ENCODE measurements around the gene SEMA3F.

SEMA3F gene

DNA sequence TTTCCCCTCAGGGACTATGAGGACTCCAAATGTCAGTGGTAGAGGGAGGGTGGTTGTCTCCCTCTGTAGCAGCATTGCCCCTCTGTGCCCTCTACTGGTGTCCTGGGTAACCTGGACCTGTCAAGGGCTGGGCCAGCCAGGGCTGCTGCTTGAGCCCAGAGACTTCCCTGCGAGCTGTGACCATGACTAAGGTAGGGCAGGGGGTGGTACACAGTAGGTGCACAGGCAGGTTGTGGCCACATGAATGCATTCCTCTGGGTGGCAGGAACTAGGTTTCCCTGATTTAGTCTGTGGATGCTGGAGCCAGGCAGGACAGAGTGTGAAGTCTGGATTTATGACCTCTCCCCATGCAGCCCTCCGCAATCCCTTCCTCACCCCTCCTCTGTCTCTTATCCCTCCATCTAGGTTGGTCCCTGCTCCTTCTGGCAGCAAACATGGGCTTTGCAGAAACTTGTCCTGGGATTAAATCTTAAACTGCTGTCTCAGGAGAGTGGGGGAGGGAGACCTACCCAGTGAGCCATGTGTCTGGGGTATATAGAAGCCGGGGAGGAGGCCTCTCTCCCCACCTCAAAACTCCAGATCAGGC, 8.7 kb upstream of the SEMA3F start:
- no peak for DNase-seq (ENCODE audit: extremely low spot score)
- CTCF ChIA-PET, result no interaction called here
- POLR2A ChIA-PET, result no interaction called here
- TF ChIP-seq HDGF (IDR thresholded peaks at IDR 0.05; ENCODE audit: borderline replicate concordance), result no peak
- TF ChIP-seq, protein P1, sequence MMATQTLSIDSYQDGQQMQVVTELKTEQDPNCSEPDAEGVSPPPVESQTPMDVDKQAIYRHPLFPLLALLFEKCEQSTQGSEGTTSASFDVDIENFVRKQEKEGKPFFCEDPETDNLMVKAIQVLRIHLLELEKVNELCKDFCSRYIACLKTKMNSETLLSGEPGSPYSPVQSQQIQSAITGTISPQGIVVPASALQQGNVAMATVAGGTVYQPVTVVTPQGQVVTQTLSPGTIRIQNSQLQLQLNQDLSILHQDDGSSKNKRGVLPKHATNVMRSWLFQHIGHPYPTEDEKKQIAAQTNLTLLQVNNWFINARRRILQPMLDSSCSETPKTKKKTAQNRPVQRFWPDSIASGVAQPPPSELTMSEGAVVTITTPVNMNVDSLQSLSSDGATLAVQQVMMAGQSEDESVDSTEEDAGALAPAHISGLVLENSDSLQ (IDR thresholded peaks at IDR 0.05), result no peak
- no peak for TF ChIP-seq L3MBTL2 (conservative IDR thresholded peaks at IDR 0.05)
- TF ChIP-seq ARNT (IDR thresholded peaks at IDR 0.05), result no peak
- TF ChIP-seq BHLHE40 (IDR thresholded peaks at IDR 0.05; ENCODE audit: borderline replicate concordance), result no peak
- no peak for TF ChIP-seq CTBP1 (IDR thresholded peaks at IDR 0.05; ENCODE audit: borderline replicate concordance)
- TF ChIP-seq ZNF384 (IDR thresholded peaks at IDR 0.05), result no peak
- TF ChIP-seq ELF4 (IDR thresholded peaks at IDR 0.05), result no peak
- TF ChIP-seq TARDBP (IDR thresholded peaks at IDR 0.05), result no peak
- no peak for TF ChIP-seq LEF1 (IDR thresholded peaks at IDR 0.05; ENCODE audit: borderline replicate concordance)
- no peak for TF ChIP-seq NFRKB (IDR thresholded peaks at IDR 0.05)
- no peak for TF ChIP-seq FOXA1 (IDR thresholded peaks at IDR 0.05)

DNA sequence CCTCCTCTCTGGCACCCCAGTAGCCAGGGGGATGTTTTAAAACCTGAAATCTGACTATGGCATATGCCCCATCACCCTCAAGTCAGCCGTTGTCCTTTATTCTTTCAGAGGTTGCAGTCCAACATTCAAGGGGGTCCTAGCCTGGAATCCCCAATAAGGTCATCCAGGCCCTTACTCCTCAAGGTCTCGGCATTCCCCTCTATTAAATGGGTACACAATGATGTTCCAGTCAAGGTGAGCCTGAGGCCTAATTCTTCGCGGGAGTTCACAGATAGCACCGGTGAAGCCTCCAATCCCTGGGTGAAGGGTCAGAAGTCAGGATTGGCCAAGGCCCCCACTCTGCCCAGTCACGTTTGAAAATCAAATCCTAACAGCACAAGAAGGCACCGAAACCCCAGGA, 8.1 kb upstream of the SEMA3F start:
- POLR2A ChIA-PET, result interaction anchor here (1.5 kb wide), 1 partner anchor 24 kb away, joined by 3 read pairs; no protein-coding TSS in a partner anchor
- no peak for TF ChIP-seq HDGF (IDR thresholded peaks at IDR 0.05; ENCODE audit: borderline replicate concordance)
- TF ChIP-seq ARNT (IDR thresholded peaks at IDR 0.05), result no peak
- TF ChIP-seq TARDBP (IDR thresholded peaks at IDR 0.05), result no peak
- TF ChIP-seq CTBP1 (IDR thresholded peaks at IDR 0.05; ENCODE audit: borderline replicate concordance), result no peak
- no peak for TF ChIP-seq FOXA1 (IDR thresholded peaks at IDR 0.05)
- no peak for TF ChIP-seq FOXK2 (IDR thresholded peaks at IDR 0.05)
- TF ChIP-seq, protein P1 (IDR thresholded peaks at IDR 0.05), result no peak
- TF ChIP-seq SUZ12 (IDR thresholded peaks at IDR 0.05), result no peak
- TF ChIP-seq ELF4 (IDR thresholded peaks at IDR 0.05), result no peak
- no peak for TF ChIP-seq FOXM1 (IDR thresholded peaks at IDR 0.05; ENCODE audit: borderline replicate concordance)
- no peak for TF ChIP-seq NFRKB (IDR thresholded peaks at IDR 0.05)
- no peak for TF ChIP-seq BHLHE40 (IDR thresholded peaks at IDR 0.05; ENCODE audit: borderline replicate concordance)
- no peak for TF ChIP-seq LEF1 (IDR thresholded peaks at IDR 0.05; ENCODE audit: borderline replicate concordance)
- CTCF ChIA-PET, result no interaction called here
- no peak for DNase-seq (ENCODE audit: extremely low spot score)

DNA sequence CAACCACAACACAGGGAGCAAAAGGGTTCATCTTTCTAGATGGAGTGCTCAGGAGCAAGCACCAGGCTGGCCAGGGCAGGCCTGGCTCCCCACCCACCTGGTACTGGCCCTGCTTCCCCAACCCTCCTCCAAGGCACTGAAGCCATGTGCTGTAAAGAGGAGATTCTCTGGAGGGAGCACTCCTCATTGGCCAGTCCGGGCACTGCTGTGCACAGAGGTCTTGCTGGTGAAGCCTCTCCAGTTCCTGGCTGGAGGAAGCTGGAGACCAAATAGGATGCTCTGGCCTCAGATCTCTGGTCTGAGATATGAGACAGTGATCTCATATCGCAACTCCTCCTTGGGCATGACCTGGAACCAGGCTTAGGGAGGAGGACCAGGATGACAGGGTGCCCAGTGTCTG, 7.7 kb upstream of the SEMA3F start:
- TF ChIP-seq NFRKB (IDR thresholded peaks at IDR 0.05), result no peak
- TF ChIP-seq L3MBTL2 (conservative IDR thresholded peaks at IDR 0.05), result 0 out of 2 replicates have a peak, but pooled peaks have one; percentile 47
- ChIA-PET CTCF (no interaction called here), POLR2A (interaction anchor here (1.5 kb wide), 1 partner anchor 25 kb away, joined by 3 read pairs; no protein-coding TSS in a partner anchor)
- DNase-seq (ENCODE audit: extremely low spot score), result no peak

DNA sequence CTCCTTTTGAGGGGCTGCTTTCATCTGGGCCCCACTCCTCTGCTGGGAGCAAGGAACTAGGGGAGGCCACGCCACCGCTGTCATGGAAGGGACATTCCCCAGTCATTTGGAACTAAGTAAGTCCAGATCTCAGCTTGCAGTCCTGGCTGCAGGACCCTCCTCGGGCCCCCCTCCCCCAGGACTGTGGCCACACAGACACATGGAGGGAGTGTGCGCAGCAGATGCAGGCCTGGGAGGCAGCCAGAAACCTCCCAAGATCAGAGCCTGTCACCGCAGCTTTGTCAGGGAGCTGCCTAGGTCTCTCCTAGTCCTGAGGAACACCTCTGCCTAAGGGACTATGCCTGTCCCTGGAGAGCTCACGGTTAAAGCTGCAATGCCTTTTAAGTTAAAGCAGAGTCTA, 7.3 kb upstream of the SEMA3F start:
- no peak for TF ChIP-seq ZNF384 (IDR thresholded peaks at IDR 0.05)
- no peak for TF ChIP-seq CTBP1 (IDR thresholded peaks at IDR 0.05; ENCODE audit: borderline replicate concordance)
- no peak for TF ChIP-seq L3MBTL2 (conservative IDR thresholded peaks at IDR 0.05)
- TF ChIP-seq TARDBP (IDR thresholded peaks at IDR 0.05), result no peak
- no peak for TF ChIP-seq BHLHE40 (IDR thresholded peaks at IDR 0.05; ENCODE audit: borderline replicate concordance)
- TF ChIP-seq ARNT (IDR thresholded peaks at IDR 0.05), result no peak
- TF ChIP-seq SUZ12 (IDR thresholded peaks at IDR 0.05), result no peak
- TF ChIP-seq, protein P1 (IDR thresholded peaks at IDR 0.05), result no peak
- ChIA-PET POLR2A (interaction anchor here (1.5 kb wide), 1 partner anchor 25 kb away, joined by 3 read pairs; no protein-coding TSS in a partner anchor), CTCF (no interaction called here)
- DNase-seq (ENCODE audit: extremely low spot score), result no peak

DNA sequence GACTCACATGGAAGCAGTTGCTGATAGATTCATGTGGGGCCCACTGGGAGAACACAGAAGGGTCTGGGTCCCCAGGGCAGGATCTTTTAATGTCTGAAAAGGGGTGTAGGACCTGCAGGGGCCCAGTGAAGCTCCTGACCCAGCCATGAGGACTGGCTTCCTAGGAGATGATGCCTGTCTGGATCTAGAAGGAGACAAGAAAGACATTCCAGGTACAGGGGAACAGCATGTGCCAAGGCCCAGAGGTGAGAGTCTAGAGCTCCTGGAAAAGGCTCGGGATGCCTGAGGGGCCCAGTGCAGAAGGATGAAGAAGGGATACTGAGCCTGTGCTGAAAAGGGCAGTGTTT, 4.7 kb upstream of the SEMA3F start:
- CTCF ChIA-PET, result interaction anchor here (1.3 kb wide), 1 partner anchor 14 kb away, joined by 3 read pairs; no protein-coding TSS in a partner anchor
- TF ChIP-seq ELF4 (IDR thresholded peaks at IDR 0.05), result no peak
- no peak for TF ChIP-seq FOXA1 (IDR thresholded peaks at IDR 0.05)
- TF ChIP-seq SUZ12 (IDR thresholded peaks at IDR 0.05), result no peak
- no peak for TF ChIP-seq BHLHE40 (IDR thresholded peaks at IDR 0.05; ENCODE audit: borderline replicate concordance)
- TF ChIP-seq SP1 (IDR thresholded peaks at IDR 0.05), result no peak
- TF ChIP-seq LEF1 (IDR thresholded peaks at IDR 0.05; ENCODE audit: borderline replicate concordance), result no peak
- no peak; the same call in 1 of the 2 replicates for TF ChIP-seq L3MBTL2 (conservative IDR thresholded peaks at IDR 0.05)
- DNase-seq (ENCODE audit: extremely low spot score), result no peak
- POLR2A ChIA-PET, result interaction anchor here (0.7 to 1.2 kb wide), 6 partner anchors 13 to 187 kb away, joined by 3 to 4 read pairs (median 3); no protein-coding TSS in a partner anchor

DNA sequence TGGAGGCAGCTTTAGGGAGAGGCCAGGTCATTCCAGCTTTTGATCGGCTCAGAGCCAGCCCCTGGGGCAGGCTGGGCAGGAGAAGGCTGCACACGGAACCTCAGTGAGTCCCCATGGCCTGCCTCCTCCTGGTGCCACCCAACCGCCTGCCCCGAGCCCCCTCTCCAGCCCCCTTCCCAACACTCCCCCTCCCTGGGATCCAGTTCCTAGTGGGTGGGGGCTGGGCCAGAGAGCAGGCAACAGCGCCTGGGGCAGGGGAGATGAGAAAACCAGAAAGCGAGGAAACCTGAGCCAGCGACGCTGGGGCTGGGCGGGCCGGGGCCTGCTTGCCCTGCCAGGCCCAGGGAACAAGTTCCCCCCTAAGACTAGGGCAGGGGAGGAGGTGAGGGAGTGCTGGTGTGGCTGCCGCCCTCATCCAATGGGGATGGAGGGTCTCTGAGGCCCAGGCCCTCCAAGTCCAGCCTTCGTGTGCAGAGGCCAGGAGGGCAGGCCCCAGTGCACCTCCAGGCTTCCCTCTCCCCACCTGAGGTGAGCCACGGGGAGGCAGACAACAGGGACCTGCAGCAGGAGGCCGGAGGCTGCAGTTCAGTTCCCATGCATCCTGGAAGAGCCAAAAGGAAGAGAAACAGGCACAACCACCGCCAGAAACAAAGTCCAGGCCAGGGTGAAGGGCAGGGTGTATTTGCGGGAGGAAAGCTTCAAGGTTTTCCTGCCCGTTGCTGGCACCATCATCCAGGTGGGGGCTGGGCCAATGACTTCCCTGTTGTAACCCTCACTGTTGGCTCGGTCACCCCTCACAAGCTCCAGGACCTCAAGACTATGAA, 4.0 kb upstream of the SEMA3F start:
- TF ChIP-seq BHLHE40 (IDR thresholded peaks at IDR 0.05; ENCODE audit: borderline replicate concordance) (no peak), L3MBTL2 (conservative IDR thresholded peaks at IDR 0.05) (peak; percentile 48; the same call in 1 of the 2 replicates), CTBP1 (IDR thresholded peaks at IDR 0.05; ENCODE audit: borderline replicate concordance) (no peak), SUZ12 (IDR thresholded peaks at IDR 0.05) (no peak)
- TF ChIP-seq, protein P1 (IDR thresholded peaks at IDR 0.05), result no peak
- CTCF ChIA-PET, result interaction anchor here (1.2 to 1.3 kb wide), 2 partner anchors 13 to 14 kb away, joined by 3 read pairs; no protein-coding TSS in a partner anchor
- no peak for DNase-seq (ENCODE audit: extremely low spot score)
- POLR2A ChIA-PET, result interaction anchor here (0.8 to 1.1 kb wide), 4 partner anchors 12 to 186 kb away, joined by 3 to 4 read pairs (median 4); no protein-coding TSS in a partner anchor

Measured in HEK293T (cell line).